Neural cell (in vitro differentiated cells): ENCODE data around the gene RBM19. TPM values are rescaled to one million over a fixed set of nuclear protein-coding genes. Genes with fewer than 3 reads are reported as not detected.

Experiments used
- H2AFZ ChIP-seq: fragments of 200-600, 300-800 bp; sonication (generic), shearing (Covaris generic); 2 replicates; pipeline ENCODE4 v1.6.0; 2014; ENCODE audit warnings: low read depth, mild to moderate bottlenecking, antibody characterized with exemption, low read length, moderate library complexity
- H3F3A ChIP-seq: fragments of 200-600 bp; shearing (Covaris generic); 2 replicates; pipeline ENCODE4 v1.6.1; 2016; ENCODE audit warnings: mild to moderate bottlenecking, moderate library complexity, mixed read lengths, antibody characterized with exemption, low read length; ENCODE audit not compliant: insufficient read depth, poor library complexity, severe bottlenecking
- H3K27ac ChIP-seq: fragments of 200-600, 300-800 bp; sonication (generic), shearing (Covaris generic); 2 replicates; pipeline ENCODE4 v1.5.1; 2014; ENCODE audit warnings: mild to moderate bottlenecking, low read length, moderate library complexity
- H3K27me3 ChIP-seq: fragments of 300-800, 200-600 bp; sonication (generic), shearing (Covaris generic); 2 replicates; pipeline ENCODE4 v1.6.0; 2014; ENCODE audit warnings: mild to moderate bottlenecking, low read depth, low read length, moderate library complexity; ENCODE audit not compliant: insufficient read depth
- H3K36me3 ChIP-seq: fragments of 300-800, 200-600 bp; sonication (generic), shearing (Covaris generic); 2 replicates; pipeline ENCODE4 v1.5.1; 2014; ENCODE audit warnings: mild to moderate bottlenecking, antibody characterized with exemption, low read length, moderate library complexity; ENCODE audit not compliant: insufficient read depth
- H3K4me2 ChIP-seq: fragments of 300-800, 200-600 bp; sonication (generic), shearing (Covaris generic); 2 replicates; pipeline ENCODE4 v1.6.0; 2014; ENCODE audit warnings: mild to moderate bottlenecking, low read length
- H3K4me3 ChIP-seq: fragments of 300-800, 200-600 bp; sonication (generic), shearing (Covaris generic); 2 replicates; pipeline ENCODE4 v1.5.1; 2014; ENCODE audit warnings: mild to moderate bottlenecking, low read length, moderate library complexity
- H3K79me2 ChIP-seq: fragments of 200-600 bp; shearing (Covaris generic); replicated peaks from 2 replicates; pipeline ENCODE4 v1.6.0; 2014; ENCODE audit warnings: mild to moderate bottlenecking, low read length, moderate library complexity; ENCODE audit not compliant: insufficient read depth
- H3K9ac ChIP-seq: fragments of 300-800, 200-600 bp; sonication (generic), shearing (Covaris generic); 2 replicates; pipeline ENCODE4 v1.6.1; 2016; ENCODE audit warnings: mild to moderate bottlenecking, low read length, mixed read lengths
- H3K9me2 ChIP-seq: fragments of 200-600 bp; shearing (Covaris generic); 2 replicates; pipeline ENCODE4 v1.6.1; 2016; ENCODE audit warnings: mild to moderate bottlenecking, low read length, mixed read lengths; ENCODE audit not compliant: insufficient read depth
- H3K9me3 ChIP-seq: fragments of 200-600, 300-800 bp; sonication (generic), shearing (Covaris generic); 2 replicates; pipeline ENCODE4 v1.6.1; 2016; ENCODE audit warnings: mild to moderate bottlenecking, mixed run types, low read length, moderate library complexity, mixed read lengths
- H4K20me1 ChIP-seq: fragments of 200-600 bp; shearing (Covaris generic); 2 replicates; pipeline ENCODE4 v1.6.1; 2016; ENCODE audit warnings: mild to moderate bottlenecking, mixed run types; ENCODE audit not compliant: insufficient read depth
- EP300 ChIP-seq: fragments of 450-650 bp; conservative IDR thresholded peaks from 2 replicates; pipeline ENCODE4 v1.6.1; 2014; ENCODE audit warnings: antibody characterized with exemption, mild to moderate bottlenecking, moderate library complexity; ENCODE audit not compliant: poor library complexity, severe bottlenecking
- EZH2 ChIP-seq: fragments of 200-600, 300-800 bp; shearing (Covaris generic), sonication (generic); IDR thresholded peaks from 2 replicates; pipeline ENCODE4 v1.6.1; 2014; ENCODE audit warnings: antibody characterized with exemption, low read length, borderline replicate concordance, mild to moderate bottlenecking; ENCODE audit not compliant: insufficient read depth, poor library complexity, severe bottlenecking
- MXI1 ChIP-seq: fragments of 450-650 bp; conservative IDR thresholded peaks from 2 replicates; pipeline ENCODE4 v1.6.1; 2014; ENCODE audit warnings: antibody characterized with exemption, mild to moderate bottlenecking; ENCODE audit not compliant: poor library complexity, severe bottlenecking
- POLR2AphosphoS5 ChIP-seq: IDR thresholded peaks from 2 replicates; pipeline ENCODE4 v1.6.1; 2012
- RAD21 ChIP-seq: fragments of 450-650 bp; conservative IDR thresholded peaks from 2 replicates; pipeline ENCODE4 v1.6.1; 2014; ENCODE audit warnings: antibody characterized with exemption, mild to moderate bottlenecking, moderate library complexity
- SMC3 ChIP-seq: fragments of 450-650 bp; conservative IDR thresholded peaks from 2 replicates; pipeline ENCODE4 v1.6.1; 2014; ENCODE audit warnings: antibody characterized with exemption, mild to moderate bottlenecking, moderate library complexity; ENCODE audit not compliant: poor library complexity
- TAF1 ChIP-seq: IDR thresholded peaks from 2 replicates; pipeline ENCODE4 v1.6.1; 2012; ENCODE audit warnings: low read depth
- polyA plus RNA-seq: library from polyadenylated mRNA; depleted of rRNA; stranded (reverse); fragments of >200 nt; gene quantifications from 2 replicates; pipeline ENCODE4 v1.2.3, GENCODE V29; 2014
- TF ChIP-seq, protein P1 (sequence below): fragments of 450-650 bp; IDR thresholded peaks from 2 replicates; pipeline ENCODE4 v1.5.1; 2014; ENCODE audit warnings: antibody characterized with exemption, mild to moderate bottlenecking, moderate library complexity; ENCODE audit not compliant: poor library complexity, severe bottlenecking
- TF ChIP-seq, protein P2 (sequence below): IDR thresholded peaks from 2 replicates; pipeline ENCODE4 v1.6.1; 2012; ENCODE audit warnings: borderline replicate concordance

RBM19 gene
- polyA plus RNA-seq, 1 donor from 2014 or later: 14.2 TPM

DNA sequence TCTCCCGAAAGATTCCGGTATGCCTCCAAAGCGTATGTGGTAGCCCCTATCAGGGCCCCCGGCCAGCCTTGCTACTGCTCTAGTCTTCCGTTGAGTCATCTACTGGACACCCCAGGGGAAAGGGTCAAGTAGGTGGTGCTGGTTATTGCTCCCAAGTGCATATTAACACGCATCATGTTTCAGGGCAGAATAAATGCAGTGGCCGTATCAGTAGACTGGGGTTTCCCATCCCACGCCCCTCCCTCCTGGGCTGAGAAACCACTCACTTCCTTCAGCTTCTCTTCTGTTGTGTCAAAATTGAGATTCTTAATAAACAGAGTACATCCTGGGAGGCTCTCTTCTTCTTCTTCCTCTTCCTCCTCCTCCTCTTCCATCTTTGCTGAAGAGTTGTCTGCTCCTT, 39.3 kb downstream of the RBM19 start:
- Histone ChIP-seq H3K4me2 (no peak overlapping the region), H2AFZ (no peak overlapping the region), H3K4me3 (no peak overlapping the region), H3K27me3 (no peaks in the 10 kb centered on the region), H3F3A (no peaks in the 10 kb centered on the region), H3K27ac (no peak overlapping the region), H4K20me1 (no peaks in the 10 kb centered on the region), H3K36me3 (no peaks in the 10 kb centered on the region), H3K79me2 (no peaks in the 10 kb centered on the region), H3K9ac (no peak overlapping the region), H3K9me2 (no peaks in the 10 kb centered on the region), H3K9me3 (no peaks in the 10 kb centered on the region)
- TF ChIP-seq EP300 (no peak), EZH2 (no peak), TAF1 (no peak), MXI1 (no peak), RAD21 (no peak), SMC3 (no peak), POLR2AphosphoS5 (no peak)
- TF ChIP-seq, protein P1, sequence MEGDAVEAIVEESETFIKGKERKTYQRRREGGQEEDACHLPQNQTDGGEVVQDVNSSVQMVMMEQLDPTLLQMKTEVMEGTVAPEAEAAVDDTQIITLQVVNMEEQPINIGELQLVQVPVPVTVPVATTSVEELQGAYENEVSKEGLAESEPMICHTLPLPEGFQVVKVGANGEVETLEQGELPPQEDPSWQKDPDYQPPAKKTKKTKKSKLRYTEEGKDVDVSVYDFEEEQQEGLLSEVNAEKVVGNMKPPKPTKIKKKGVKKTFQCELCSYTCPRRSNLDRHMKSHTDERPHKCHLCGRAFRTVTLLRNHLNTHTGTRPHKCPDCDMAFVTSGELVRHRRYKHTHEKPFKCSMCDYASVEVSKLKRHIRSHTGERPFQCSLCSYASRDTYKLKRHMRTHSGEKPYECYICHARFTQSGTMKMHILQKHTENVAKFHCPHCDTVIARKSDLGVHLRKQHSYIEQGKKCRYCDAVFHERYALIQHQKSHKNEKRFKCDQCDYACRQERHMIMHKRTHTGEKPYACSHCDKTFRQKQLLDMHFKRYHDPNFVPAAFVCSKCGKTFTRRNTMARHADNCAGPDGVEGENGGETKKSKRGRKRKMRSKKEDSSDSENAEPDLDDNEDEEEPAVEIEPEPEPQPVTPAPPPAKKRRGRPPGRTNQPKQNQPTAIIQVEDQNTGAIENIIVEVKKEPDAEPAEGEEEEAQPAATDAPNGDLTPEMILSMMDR: no peak
- TF ChIP-seq, protein P2, sequence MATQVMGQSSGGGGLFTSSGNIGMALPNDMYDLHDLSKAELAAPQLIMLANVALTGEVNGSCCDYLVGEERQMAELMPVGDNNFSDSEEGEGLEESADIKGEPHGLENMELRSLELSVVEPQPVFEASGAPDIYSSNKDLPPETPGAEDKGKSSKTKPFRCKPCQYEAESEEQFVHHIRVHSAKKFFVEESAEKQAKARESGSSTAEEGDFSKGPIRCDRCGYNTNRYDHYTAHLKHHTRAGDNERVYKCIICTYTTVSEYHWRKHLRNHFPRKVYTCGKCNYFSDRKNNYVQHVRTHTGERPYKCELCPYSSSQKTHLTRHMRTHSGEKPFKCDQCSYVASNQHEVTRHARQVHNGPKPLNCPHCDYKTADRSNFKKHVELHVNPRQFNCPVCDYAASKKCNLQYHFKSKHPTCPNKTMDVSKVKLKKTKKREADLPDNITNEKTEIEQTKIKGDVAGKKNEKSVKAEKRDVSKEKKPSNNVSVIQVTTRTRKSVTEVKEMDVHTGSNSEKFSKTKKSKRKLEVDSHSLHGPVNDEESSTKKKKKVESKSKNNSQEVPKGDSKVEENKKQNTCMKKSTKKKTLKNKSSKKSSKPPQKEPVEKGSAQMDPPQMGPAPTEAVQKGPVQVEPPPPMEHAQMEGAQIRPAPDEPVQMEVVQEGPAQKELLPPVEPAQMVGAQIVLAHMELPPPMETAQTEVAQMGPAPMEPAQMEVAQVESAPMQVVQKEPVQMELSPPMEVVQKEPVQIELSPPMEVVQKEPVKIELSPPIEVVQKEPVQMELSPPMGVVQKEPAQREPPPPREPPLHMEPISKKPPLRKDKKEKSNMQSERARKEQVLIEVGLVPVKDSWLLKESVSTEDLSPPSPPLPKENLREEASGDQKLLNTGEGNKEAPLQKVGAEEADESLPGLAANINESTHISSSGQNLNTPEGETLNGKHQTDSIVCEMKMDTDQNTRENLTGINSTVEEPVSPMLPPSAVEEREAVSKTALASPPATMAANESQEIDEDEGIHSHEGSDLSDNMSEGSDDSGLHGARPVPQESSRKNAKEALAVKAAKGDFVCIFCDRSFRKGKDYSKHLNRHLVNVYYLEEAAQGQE: no peak

DNA sequence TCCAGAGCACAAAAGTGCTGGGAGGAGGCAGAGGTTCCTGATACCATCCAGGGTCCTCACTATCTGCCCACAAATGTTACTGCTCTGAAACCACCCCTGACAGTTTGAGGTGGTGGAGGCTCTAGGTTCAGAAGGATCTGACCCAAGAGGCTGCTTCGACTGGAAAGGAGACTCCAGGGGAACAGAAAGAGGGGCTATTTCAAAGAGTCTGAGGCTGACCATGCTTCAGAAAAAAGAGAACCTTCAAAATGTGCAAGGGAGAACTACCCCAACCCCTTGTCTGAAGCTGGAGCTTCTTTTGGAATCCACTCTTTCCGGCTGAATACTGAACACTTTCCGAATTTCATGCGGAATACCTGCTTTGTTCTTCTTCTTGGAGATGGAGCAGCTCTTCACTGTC, 41.8 kb downstream of the RBM19 start:
- H3K79me2 ChIP-seq: no peaks in the 10 kb centered on the region
- TF ChIP-seq RAD21: no peak
- TF ChIP-seq, protein P2: no peak
- TF ChIP-seq EP300: no peak
- TF ChIP-seq POLR2AphosphoS5: no peak
- no peak for TF ChIP-seq SMC3
- TF ChIP-seq EZH2: no peak
- TF ChIP-seq, protein P1: no peak
- TF ChIP-seq TAF1: no peak
- TF ChIP-seq MXI1: no peak
- H3F3A ChIP-seq: no peaks in the 10 kb centered on the region
- H2AFZ ChIP-seq: no peak overlapping the region
- no peak overlapping the region for H3K27ac ChIP-seq
- H3K4me3 ChIP-seq: no peak overlapping the region
- no peaks in the 10 kb centered on the region for H3K36me3 ChIP-seq
- no peaks in the 10 kb centered on the region for H4K20me1 ChIP-seq
- H3K9me2 ChIP-seq: no peaks in the 10 kb centered on the region
- no peaks in the 10 kb centered on the region for H3K9me3 ChIP-seq
- H3K27me3 ChIP-seq: no peaks in the 10 kb centered on the region
- no peak overlapping the region for H3K9ac ChIP-seq
- H3K4me2 ChIP-seq: no peak overlapping the region
